Activated CD4-positive, alpha-beta T cell treated with anti-CD3 and anti-CD28 coated beads, Interleukin-2, Interleukin-4, amounts not matched to agents 100 ng/mL and 50 ng/mL, durations not matched to agents 16 hours and 8 hours (primary cell): Measurements from ENCODE around the gene GUF1.

Experiments
- DNase-seq: peaks from one replicate; pipeline ENCODE4 v3.0.0-alpha.2; 2020; ENCODE audit warnings: low spot score

Gene GUF1, protein sequence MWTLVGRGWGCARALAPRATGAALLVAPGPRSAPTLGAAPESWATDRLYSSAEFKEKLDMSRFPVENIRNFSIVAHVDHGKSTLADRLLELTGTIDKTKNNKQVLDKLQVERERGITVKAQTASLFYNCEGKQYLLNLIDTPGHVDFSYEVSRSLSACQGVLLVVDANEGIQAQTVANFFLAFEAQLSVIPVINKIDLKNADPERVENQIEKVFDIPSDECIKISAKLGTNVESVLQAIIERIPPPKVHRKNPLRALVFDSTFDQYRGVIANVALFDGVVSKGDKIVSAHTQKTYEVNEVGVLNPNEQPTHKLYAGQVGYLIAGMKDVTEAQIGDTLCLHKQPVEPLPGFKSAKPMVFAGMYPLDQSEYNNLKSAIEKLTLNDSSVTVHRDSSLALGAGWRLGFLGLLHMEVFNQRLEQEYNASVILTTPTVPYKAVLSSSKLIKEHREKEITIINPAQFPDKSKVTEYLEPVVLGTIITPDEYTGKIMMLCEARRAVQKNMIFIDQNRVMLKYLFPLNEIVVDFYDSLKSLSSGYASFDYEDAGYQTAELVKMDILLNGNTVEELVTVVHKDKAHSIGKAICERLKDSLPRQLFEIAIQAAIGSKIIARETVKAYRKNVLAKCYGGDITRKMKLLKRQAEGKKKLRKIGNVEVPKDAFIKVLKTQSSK

DNA sequence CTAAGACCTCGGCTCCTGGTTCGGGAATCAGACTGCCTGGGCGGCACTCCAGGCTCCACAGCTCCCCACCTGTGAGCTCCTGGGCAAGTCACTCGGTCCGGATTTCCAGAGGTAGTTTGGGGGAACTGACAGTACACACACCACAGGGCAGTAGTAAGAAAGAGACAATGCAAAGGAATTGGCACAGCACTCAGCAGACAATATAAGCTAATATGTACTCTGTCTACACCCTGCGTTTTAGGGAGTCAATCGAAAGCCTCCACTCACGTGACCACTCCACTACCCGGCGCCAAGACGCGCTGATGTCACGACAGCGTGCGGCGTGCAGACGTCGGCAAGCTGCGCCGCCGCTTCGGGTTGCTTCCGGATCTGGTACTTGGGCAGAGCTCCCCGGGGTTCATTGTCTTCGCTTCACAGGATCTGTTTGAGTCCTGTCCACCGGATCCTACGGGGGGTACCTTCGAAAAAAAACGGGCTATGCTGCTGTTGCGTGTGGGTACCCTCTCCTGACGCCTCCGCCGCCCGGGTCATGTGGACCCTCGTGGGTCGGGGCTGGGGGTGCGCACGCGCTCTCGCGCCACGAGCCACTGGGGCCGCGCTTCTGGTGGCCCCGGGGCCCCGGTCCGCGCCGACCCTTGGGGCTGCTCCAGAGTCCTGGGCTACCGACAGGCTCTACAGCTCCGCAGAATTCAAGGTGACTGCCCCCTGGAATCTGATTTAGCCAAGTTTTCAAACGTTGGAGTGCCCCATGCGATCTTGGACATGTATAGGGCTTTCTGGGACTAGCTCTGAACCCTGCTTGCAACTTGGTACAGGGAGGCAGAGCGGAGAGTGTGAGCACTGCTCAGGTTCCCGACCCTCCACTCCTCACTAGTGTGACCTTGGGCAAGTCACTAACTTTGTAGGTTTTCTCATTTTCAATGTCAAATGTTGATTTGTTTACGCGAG is at the start of gene GUF1:
Gene GUF1, plus strand, starts transcription at position 327 of the 948 bp plus-strand sequence. Its CDS starts 203 bp downstream, at position 530.
- peak; percentile 90 for DNase-seq

GRCh38 chr4:44629280-44629866 is 48.8 kb upstream of the GUF1 start:
- peak; percentile 68 for DNase-seq

DNA sequence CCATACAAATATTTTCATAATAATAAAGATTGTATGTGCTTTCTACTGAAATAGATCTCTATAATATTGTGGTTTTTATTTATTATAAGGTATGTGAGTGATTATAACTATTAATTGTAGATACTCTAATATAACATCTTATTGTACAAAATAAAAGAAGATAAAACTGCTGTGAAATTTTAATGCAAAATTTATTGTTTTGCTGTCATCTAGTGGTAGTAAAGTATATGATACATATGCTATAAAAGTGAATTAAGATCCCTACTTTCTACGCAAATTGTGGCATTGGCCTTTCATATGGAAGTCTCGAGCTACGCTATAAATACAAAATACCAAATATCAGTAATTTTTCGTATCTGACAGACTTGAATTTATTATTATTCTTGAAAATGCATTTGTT is 46.1 kb upstream of the GUF1 start:
- DNase-seq: no peak

DNA sequence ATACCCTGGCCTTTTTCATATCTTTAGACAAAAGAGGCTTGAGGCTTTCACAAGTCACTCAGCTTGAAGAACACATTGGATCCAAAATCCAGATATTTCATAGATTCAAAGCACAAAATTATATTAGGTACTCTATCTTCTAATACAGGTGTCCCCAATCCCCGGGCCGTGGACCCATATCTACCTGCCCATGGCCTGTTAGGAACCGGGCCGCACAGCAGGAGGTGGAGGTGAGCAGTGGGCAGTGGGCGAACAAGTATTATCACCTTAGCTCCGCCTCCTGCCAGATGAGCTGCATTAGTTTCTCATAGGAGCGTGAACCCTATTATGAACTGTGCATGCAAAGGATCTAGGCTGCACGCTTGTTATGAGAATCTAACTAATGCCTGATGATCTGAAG is 45.5 kb upstream of the GUF1 start:
- no peak for DNase-seq

GRCh38 chr4:44638091-44638490 is 40.1 kb upstream of the GUF1 start:
- no peak for DNase-seq

DNA sequence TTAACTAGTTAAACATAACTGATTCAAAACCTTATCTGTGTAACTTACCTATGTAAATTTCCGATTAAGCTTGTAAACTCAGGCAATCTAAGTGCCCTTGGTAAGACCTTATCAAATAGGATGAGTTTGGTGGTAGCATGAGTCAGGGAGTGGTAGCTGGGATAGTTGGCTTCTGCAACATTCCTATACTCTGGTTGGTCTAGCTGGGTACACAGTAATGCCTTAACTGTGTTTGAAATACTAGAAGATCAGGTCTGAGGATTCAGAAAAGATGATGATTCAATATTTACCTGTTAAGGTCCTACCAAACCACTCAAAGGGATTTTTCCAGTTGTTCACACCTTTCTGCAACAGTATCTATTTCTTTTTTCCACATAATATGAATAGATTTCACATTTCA is 32.1 kb upstream of the GUF1 start:
- DNase-seq: no peak

- no peak for DNase-seq
Measured at GRCh38 chr4:44651425-44651824, 26.8 kb upstream of the GUF1 start, which contains the start of gene YIPF7. YIPF7 (minus strand) TSS chr4:44651625; CDS start chr4:44650100, 1,525 bp downstream.

DNA sequence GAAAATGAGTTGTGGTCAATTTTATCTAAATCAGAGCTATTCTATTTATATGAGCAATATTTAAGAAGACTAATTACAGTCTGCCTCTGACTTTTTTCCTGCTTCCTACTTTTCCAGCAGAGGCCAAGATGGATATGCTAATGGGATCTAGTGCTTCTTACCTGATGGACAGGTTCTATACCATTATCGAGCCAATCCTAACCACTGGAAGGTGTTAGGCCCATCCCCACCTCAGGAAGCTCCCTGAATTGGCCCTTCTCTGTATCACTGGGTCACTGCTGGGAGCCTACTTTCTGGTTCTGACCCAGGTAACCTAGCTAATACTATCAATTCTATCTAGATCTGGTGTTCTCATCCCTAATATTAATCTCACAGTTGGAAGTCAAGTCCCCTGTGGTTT is 26.2 kb upstream of the GUF1 start:
- no peak for DNase-seq

- no peak for DNase-seq
Measured at GRCh38 chr4:44660396-44660795, 17.8 kb upstream of the GUF1 start.

GRCh38 chr4:44661940-44662622 is 16.1 kb upstream of the GUF1 start:
- DNase-seq: no peak

- DNase-seq: no peak
Measured at GRCh38 chr4:44662623-44663005, 15.6 kb upstream of the GUF1 start.

- no peak for DNase-seq
Measured at GRCh38 chr4:44663539-44664263, 14.5 kb upstream of the GUF1 start.

DNA sequence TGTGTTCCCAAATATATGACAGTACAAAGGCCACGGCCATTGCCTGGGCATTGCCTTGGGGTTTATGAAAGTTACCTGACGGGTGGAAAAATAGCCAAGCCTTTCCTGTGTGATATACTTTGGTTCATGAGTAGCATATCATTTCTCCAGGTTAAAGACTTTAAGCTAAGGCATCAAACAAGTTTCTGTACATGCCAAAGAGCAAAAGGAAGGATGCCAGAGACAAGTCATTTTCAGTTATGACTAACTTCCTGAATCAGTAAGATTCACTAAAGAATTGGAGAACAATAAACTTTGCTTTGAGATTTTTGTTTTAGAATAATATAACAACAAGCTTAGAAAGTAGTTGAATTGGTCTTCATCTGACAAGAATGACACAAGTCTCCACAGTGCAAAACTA is 9.7 kb upstream of the GUF1 start:
- peak; percentile 30 for DNase-seq

- DNase-seq: no peak
Measured at GRCh38 chr4:44670506-44671199, 7.6 kb upstream of the GUF1 start.

GRCh38 chr4:44671636-44672035 is 6.6 kb upstream of the GUF1 start:
- no peak for DNase-seq

- no peak for DNase-seq
Measured at GRCh38 chr4:44674471-44674870, 3.7 kb upstream of the GUF1 start.

DNA sequence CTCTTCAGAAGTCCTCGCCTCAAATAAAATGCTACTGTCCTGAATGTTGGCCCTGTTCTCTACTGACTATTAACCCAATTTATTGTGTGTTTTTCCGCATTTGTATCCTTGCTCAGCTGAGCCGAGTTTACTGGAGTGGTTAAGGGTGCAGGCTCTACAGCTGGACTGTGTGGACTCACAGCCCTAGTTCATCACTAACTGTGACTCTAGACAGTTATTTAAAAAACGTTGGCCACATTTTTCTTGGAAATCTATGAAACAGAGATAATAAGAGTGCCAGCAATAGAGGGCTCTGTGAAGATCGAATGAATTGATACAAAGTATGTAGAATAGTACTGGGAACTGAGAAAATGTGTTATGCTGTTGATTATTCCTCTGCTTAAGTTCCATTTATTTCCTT is 2.9 kb upstream of the GUF1 start:
- DNase-seq: no peak

DNA sequence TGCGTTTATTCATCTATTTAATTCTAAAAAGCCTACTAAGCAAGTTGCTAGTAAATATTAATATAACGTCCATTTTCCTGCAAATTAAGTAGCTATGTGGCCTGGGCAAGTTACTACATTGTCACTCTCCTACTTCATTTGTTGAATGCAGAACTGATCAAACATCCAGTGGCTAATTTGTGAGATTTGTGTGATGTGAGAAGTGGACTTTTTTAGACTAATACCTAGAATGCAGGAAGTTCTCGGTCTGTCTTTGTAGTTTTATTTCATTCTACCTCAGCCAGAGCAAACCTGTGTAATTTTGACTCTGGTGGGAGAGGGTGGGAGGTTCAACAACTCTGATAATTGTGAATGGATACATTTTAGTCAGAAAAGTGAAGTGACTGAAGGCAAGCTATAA is 840 bp downstream of the GUF1 start:
- peak; percentile 28 for DNase-seq

- DNase-seq: no peak
Measured at GRCh38 chr4:44684648-44685047, 6.4 kb downstream of the GUF1 start.

DNA sequence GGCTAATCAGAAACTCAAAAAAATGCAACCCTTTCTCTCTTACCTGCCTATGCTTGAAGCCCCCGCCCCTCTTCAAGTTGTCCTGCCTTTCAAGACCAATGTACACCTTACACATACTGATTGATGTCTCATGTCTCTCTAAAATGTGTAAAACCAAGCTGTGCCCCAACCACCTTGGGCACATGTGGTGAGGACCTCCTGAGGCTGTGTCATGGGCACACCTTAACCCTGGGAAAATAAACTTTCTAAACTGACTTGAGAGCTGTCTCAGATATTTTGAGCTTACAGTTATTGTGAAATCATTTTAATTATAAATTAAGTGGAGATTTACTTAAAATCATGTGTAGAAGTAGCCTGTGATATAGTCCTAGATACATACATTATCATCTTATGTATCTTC is 22.2 kb downstream of the GUF1 start:
- DNase-seq: no peak
